NCI-H2171 treated with DMSO at 0.1 percent for 48 hours (cell line): Measurements from ENCODE around the gene TM2D1.
A peak's percentile ranks its signal among the peaks of the same experiment; 100 is the strongest.
"Not testable (repeated sequence)": the region's sequence is repeated elsewhere in the genome, so short reads cannot be mapped to it uniquely, and the experiment has no call there.

ENCODE experiments used
- DNase-seq: peaks from one replicate; lab custom pipeline; 2025; lab: John Stamatoyannopoulos, UW

Gene TM2D1

GRCh38 chr1:61724813-61725694 is at the start of gene TM2D1:
Gene TM2D1 (minus strand): TSS chr1:61725141. CDS start chr1:61725120, 21 bp downstream.
- DNase-seq, result peak; percentile 94

DNA sequence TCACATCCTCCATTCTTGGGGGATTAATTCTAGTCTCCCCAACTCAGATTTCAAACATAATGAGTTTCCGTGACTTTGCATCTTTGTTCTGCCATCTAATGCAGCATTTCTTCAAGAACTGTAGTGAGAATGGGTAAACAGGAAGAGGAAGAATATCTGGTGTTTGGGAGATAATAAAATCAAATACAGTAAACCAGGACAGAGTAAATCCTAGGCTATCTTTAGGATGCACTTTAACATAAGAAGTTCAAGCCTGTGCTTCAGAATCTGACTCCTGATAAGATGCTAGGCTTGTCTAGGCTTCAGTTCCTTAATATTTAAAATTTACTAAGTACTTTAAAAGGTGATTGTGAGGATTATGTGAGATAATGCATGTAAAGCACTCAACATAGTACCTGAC is 45.2 kb upstream of the TM2D1 start:
- no peak for DNase-seq

DNA sequence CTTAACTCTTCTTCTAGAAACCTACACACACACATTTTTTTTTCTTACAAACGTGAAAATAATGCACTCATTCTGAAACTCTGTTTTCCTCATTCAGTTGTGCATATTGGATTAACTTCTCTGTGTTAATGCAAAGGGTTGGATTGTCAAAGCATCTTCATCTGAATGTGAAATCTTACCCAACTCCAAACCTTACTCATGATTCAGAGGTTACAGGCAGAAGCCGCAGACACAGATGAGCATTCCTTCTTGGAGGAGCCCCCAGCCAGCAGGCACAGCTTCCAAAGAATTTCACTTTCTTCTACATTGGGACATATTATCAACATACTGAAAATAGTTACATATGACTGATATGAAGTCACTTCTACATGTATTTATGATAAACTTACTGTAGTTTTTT is 33.0 kb upstream of the TM2D1 start:
- DNase-seq, result no peak

DNA sequence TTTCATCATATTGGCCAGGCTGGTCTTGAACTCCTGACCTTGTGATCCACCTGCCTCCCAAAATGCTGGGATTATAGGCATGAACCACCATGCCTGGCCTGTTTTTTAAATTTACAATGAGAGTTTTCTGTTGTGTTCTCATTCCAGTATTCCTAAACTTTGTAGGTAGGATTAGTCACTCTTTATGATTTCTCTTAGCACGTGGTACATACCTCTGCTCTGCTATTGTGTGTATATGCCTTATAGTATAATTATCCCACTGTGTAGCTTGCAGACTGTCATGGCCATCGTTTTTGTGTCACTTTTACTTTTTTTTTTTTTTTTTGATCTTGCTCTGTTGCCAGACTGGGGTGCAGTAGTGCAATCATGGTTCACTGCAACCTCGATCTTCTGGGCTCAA is 31.8 kb upstream of the TM2D1 start:
- no peak for DNase-seq

DNA sequence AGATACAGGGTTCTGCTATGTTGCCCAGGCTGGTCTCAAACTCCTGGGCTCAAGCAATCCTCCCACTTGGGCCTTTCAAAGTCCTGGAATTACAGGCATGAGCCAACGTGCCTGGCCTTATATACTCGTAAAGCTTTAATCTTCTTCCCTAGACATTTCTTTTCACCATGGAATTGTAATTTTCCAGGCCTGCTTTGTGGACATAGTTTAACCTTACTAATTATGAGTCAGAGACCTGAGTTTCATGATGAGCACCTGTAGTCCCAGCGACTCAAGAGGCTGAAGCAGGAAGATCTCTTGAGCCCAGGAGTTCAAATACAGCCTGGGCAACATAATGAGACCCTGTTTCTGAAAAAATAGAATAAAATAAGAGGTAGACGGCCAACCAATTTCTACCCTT is 29.6 kb upstream of the TM2D1 start:
- DNase-seq, result no peak

- no peak for DNase-seq
Observed at GRCh38 chr1:61753998-61754508, 29.1 kb upstream of the TM2D1 start.

GRCh38 chr1:61752921-61753389 is 28.0 kb upstream of the TM2D1 start:
- DNase-seq, result no peak

GRCh38 chr1:61749574-61749973 is 24.6 kb upstream of the TM2D1 start:
- no peak for DNase-seq

DNA sequence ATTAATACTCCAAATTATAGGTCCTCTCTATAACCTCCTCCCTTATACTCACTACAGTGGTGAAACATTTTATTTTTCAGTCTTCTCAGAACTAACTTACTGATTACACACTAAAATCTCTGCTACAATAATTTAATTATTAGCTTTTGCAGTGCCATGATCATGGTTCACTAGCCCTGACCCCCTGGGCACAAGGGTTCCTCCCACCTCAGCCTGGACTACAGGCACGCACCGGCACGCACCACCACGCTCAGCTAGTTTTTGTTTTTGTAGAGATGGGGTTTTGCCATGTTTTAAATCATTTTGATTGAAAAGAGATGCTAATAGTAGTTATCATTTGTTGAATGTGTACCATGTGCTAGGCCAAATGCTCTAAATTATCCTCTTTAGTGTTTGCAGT is 23.6 kb upstream of the TM2D1 start:
- DNase-seq, result no peak

DNA sequence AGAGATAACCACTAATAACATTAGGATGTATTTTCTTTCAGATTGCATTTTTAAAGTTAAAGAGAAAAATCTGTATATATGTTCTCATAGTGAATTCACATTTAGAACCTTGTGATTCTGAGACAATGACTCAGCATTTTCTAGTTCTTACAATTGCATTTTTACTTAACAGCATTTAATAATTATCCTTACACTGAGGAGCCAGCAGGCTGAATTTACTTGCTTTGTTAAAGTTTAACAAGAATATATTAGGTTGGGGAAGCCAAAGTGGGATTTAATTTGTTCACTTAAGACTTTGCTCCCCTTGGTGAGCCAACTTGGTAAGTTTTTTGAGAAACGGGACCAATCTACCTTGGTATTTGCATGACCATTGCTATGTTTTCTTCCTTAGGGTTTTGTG is 21.9 kb upstream of the TM2D1 start:
- no peak for DNase-seq

GRCh38 chr1:61743716-61744580 is 19.0 kb upstream of the TM2D1 start:
- no peak for DNase-seq

DNA sequence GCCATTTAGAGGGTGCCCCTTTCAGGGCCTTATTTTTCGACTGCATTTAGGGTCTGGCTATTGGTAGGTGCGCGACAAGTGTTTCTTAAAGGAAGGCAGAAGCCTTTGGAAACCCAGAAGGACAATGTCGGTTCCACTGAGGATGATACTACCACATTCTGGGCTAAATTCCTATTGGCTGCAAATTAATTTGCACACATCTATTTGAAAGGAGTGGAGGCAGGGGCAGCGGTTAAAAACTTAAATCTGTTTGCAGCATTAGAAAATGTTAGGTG is 18.4 kb upstream of the TM2D1 start:
- DNase-seq, result no peak

- DNase-seq, result no peak
Observed at GRCh38 chr1:61742620-61743430, 17.9 kb upstream of the TM2D1 start.

GRCh38 chr1:61741711-61742619 is 17.0 kb upstream of the TM2D1 start, which contains the start of gene PATJ:
Gene PATJ (plus strand): TSS chr1:61742480. CDS start chr1:61762893, 20,413 bp downstream.
- peak; percentile 71 for DNase-seq

DNA sequence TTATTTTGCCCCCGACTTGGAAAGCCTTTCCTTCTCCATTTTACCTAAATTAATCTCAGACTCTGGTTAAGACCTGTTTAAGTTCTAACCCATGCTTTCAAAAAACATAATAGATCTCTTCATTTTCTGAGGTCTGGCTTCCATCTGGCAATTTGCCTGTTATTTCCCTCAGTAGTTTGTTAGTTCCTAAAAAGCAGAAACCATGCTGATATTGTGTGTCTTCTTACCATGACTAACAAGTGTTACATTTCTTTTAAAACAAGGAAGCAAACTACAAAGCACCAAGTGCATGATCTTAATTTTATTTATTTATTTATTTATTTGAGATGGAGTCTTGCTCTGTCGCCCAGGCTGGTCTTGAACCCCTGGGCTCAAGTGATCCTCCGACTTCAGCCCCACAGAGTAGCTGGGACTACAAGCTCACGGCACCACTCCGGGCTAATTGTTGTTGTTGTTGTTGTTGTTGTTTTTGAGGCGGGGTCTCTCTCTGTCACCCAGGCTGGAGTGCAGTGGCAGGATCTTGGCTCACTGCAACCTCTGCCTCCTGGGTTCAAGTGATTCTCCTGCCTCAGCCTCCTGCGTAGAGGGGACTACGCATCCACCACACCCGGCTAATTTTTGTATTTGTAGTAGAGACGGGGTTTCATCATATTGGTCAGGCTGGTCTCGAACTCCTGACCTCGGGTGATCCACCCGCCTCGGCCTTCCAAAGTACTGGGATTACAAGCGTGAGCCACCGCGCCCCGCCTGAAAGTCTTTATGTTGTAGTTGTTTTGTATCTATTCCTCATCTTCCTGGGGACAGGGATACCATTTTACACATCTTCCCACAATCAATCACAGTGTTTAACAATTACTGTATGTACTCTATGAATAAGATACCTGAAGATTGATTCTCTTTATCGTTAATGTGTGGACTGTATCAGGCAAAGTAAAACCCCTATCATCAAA is 16.1 kb upstream of the TM2D1 start:
- DNase-seq, result no peak

GRCh38 chr1:61732726-61733125 is 7.8 kb upstream of the TM2D1 start:
- no peak for DNase-seq

GRCh38 chr1:61730679-61731078 is 5.7 kb upstream of the TM2D1 start:
- DNase-seq, result not testable (repeated sequence)

DNA sequence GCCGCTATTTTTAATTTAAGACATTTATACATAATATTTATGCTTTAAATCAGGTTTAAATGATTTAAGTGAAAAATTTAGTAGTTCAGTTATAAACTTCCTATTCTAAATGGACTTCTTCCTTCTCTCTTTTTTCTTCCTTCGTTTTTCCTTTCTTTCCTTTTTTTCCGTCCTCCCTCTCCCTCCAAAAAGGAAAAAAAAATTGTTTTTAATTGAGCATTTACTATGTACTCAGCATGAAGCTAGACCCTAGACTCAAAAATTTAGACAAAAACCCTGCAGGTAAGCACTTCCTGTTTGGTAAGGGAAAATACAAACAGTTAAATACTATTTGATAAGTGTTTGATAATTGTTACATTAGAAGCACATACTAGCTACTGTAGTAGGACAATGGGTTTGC is 2.6 kb upstream of the TM2D1 start:
- no peak for DNase-seq

GRCh38 chr1:61724506-61724812 is 482 bp downstream of the TM2D1 start:
- DNase-seq, result no peak
